ENCODE measurements around the gene STK17A. TPM values are rescaled to one million over a fixed set of nuclear protein-coding genes. Genes with fewer than 3 reads are reported as not detected.
"Not testable (repeated sequence)": the region's sequence is repeated elsewhere in the genome, so short reads cannot be mapped to it uniquely, and the experiment has no call there.

STK17A gene
- total RNA-seq, 1 donor from 2014 or later = 19.3 TPM

DNA sequence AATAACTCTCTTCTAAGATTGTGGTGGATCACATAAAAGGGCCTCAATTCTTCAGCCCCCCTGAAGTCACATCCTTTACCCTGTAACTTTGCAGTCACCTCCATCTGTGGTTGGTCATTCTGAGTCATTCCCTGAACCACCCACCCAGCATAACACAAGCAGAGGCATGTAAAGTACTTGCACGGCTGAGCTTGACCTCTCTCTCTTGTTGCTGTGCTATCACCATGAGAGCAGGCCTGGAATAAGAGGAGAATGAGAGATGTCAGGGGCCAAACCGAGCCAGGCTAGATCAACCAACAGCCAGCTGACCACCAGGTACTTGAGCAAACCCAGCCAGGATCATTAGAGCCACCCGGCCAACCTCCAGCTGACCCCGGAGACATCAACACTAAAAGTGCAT, 13.5 kb upstream of the STK17A start:
- no peak for DNase-seq

DNA sequence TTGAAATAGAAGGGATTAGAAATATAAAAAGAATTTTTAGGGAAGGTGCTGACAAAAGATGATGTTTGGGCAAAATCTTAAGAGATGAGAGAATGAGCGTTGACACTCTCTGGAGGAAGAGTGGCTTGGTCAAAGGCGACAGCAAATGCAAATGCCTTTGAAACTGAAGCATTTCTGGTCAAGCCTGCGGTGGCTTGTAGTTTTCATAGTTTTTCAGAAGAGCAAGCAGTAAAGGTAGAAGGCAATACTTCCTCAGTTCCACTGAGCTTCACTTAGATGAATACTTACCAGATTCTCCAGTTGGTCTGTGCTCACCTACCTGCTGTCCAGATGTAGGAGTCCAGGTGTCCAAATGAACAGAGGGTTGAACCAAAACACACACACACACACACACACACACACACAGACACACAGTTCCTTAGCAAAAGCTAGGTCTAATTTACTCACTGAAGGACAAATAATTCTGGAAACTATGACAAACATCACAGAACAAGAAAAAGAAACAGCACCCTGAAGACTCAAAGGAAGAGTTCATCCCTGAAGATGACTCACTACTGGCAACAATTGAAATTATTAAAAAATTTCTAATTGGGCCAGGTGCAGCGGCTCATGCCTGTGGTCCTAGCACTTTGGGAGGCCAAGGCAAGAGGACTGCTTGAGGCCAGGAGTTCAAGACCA, 12.1 kb upstream of the STK17A start:
- no peak for DNase-seq

DNA sequence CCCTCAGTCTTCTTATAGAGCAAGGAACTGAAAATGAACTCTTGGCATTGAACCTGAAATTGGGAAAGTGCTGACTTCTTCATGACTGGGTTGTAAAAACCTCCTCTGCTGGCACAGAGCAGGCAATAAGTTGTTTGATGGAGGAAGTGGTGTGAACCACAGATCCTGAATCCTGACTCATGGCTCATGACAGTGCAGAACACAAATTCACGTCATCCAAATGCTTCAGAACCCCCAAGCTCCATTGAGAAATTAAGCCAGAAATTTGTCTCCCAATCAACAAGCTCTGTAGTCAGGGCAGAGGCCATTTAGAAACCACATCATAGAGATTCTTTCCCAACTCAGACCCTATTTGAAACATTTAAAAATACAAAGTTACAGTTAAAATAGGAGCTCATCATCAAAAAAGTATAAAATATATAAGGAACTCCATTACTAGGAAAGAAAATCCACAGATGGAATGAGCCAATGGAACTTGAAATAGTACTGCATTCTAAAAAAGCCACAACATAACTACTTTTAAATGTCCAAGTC, 10.3 kb upstream of the STK17A start:
- DNase-seq = no peak

DNA sequence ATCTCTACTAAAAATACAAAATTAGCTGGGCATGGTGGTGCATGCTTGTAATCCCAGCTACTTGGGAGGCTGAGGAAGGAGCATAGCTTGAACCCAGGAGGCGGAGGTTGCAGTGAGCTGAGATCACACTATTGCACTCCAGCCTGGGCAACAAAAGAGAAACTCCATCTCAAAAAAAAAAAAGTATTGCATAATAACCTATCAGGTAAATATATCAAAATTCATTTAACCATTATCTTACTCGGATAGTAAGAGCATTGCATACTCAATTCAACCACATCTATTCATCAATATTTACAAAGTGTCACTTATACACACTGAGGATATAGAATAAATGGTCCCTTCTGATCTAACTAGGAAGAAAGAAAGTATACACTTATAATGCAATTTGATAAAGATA, 9.1 kb upstream of the STK17A start:
- DNase-seq = not testable (repeated sequence)

DNA sequence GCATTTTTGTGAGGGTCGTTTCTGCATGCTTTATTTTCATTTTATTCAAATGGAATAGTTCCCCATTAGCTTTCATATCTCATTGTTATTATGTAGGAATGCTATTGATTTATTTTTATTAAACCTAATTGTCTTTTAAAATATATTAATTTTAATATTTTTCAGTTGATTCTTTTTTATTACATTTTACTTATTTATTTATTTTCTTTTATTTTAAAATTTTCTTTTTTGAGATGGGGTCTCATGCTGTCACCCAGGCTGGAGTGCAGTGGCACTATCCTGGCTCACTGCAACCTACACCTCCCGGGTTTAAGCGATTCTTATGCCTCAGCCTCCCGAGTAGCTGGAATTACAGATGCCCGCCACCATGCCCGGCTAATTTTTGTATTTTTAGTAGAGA, 7.4 kb upstream of the STK17A start:
- DNase-seq = no peak

DNA sequence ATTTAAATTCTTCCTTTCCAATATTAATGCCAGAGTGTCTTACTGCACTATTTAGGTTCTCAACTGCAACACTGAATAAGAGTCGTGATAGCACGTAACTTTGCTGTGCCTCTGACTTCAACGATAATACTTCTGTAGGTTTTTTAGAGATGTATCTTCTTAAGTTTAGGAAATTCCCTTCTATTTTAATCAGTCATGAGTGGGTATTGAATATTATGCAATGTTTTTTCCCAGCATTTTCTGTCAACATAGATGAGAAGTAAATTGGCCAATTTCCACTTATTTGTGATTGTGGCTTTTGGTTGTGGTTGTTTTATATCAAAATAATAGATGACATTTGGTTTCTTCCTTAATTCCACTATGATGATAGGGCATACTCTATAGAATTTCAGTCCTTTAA, 6.7 kb upstream of the STK17A start:
- no peak for DNase-seq

DNA sequence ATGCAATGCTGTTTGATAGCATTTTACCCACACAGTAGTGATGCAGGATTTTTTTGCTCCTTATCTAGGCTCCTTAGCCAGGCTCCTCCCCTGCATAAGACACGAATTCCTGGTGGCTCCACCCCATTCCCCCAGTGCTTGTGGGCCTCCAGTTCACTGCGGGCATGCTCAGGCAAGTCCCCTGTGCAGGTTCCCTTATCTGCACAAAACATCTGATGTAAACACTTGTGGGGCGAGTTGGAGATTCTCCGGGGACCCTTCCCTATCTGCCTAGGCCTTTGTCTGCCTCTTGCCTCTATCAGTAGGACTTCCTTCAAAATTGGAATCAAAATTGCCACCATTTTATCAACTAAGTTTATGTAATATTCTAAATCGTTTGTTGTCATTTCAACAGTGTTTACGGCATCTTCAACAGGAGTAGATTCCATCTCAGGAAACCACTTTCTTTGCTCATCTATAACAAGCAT, 5.4 kb upstream of the STK17A start:
- DNase-seq = no peak

DNA sequence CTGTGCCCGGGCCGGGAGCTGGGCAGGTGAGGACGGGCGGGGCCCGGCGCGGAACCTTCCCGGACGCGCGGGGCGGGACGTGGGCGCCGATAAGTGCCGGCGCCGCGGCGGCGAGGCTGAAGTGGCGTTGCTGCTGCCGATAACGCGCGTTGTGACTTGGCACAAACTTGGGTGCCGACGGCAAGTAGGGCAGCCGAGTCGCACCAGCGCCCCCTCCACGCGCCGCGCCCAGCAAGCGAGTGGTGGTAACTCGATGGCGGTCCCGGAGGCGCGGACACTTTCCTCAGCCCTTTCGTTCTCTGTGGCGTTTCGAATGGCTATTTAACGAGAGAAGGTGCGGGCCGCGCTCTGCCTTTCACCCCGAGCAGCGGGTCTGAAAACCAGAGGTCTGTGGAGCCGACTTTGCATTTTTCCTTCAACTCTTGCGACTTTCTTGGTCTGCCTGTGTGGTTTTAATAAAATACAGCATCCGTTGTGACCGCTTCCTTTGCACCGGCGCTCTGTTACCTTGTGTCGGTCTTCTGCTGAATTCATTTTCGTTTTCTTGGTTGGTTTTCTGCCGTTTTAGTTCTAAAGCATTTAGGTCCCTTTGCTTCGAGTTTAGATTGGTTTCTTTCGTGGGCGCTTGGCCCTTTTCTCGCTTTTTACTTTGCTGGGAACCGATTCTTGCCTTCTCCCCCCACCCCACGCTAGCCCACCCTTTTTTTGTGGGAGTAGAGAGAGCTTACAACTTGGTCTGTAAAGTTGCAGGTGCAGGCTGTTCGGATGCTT, 701 bp downstream of the STK17A start:
- no peak for DNase-seq

DNA sequence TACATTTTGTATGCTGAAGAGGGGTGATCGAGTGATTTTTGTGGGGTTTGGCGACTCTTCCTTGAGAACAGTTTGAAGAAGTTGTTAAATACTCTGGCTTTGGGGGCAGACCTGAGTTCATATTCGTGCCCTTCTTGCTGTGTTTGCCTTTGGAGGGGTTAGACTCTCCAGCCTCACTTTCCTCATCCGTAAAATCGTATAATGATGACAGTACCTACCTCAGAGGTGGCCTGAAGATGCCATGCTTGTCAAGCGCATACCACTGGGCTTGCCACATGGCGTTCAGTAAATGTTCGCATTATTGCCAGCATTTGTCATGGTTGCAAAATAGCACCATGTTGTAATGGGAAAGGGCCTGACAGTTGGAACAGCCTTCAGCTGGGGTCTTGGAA, 1.3 kb downstream of the STK17A start:
- DNase-seq = no peak

DNA sequence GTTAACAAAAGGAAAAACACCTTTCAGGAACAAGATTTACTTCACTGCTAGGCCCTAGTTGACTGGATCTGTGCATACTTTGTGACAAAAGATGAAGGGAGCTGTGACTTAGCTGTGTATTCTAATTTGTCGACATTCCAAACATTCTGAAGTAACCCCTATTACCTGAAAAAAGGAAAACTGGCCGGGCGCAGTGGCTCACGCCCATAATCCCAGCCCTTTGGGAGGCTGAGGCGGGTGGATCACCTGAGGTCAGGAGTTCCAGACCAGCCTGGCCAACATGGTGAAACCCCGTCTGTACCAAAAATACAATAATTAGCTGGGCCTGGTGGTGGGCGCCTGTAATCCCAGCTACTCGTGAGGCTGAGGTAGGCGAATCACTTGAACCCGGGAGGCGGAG, 1.8 kb downstream of the STK17A start:
- DNase-seq = not testable (repeated sequence)

DNA sequence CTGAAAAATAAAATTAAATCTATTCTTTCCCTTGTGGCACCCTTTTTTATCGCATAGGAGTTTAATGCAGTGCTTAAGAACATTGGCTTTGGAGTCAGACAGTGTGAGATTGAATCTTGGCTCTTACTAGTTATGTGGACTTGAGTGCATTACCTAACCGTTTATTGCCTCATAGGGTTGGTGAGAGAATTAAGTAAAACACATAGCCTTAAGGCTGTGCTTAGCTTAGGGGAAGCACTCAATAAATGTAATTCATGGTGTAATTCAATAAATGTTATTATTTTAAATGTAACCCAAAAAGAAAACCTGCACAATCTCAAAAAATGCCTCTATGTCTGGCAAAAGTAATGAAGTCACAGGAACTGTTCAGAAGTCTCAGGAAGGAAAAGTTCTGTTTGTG, 2.7 kb downstream of the STK17A start:
- no peak for DNase-seq

DNA sequence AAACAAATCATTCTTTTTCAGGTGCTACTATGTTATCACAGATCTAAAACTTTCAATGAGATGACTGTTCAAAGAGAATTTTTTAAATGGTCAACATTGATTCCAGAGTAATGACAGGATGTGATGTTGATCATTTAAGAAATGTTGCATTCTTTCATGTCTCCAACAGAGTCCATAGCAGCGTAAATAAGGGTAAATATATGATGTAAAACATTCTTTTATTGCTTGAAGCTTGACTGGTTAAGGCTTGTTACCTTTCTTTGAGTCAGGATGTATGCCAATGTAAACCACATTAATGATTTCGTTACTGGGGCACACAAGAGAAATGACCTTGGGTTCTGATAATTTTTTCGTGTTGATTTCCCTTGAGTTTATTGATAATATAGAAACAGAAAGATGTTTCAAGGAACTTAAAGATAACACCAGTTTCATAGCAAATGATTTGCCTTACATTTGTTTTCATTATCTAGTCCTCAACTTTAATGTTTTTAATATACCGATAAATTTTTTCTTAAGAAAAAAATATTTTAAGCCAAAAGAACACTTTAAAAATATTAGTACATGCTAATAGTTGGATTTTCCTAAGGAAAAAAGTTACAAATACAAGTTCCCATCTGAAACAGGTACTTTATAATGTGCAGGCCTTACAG, 3.5 kb downstream of the STK17A start:
- no peak for DNase-seq

DNA sequence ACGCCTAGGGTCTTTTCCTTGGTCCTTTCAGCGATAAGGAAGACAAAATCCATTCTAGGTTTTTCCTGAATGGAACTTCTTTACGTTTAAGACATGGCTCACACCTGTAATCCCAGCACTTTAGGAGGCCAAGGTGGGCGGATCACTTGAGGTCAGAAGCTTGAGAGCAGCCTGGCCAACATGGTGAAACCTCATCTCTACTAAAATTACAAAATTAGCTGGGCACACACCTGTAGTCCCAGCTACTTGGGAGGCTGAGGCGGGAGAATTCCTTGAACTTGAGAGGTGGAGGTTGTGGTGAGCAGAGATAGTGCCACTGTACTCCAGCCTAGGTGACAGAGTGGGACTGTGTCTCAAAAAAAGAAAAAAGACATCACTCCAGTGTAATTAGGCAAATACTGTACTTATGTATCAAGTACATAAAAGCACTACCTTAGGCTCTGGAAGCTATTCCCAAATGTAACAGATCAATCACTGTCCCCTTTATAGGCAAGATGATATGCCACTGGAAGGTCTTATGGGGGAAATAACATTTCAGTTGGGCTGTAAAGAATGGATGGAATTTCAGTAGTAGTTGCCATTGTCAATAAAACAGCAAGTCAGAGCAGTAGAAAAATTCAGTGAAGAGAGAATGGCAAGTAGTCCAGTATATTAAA, 5.7 kb downstream of the STK17A start:
- no peak for DNase-seq

DNA sequence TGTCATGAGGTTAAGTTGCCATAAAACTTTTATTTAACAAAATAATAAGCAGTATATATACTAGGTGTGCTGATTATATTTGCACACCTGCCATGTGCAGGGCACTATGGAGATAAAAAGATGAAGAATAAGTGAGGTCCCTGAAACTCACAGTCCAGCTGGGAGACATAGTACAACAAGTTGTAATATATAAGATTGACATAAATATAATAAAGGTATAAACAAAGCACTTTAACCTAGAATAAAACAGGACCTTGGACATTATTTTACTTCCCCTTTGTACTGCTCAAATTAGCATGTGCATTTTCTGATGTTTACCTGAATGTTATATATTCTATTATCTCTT, 6.2 kb downstream of the STK17A start:
- DNase-seq = no peak

DNA sequence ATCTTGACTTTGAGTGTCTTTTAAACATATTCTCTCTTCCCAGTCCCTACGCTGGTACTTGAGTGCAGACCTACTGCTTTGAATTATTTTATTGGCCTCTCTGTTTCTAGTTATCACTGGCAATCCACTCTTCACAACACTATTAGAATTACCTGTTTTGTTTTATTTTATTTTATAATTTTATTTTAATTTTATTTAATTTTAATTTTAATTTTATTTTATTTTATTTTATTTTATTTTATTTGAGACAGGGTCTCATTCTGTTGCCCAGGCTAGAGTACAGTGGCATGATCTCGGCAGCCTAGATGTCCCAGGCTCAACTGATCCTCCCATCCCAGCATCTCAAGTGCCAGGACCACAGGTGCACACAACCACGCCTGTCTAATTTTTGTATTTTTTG, 6.8 kb downstream of the STK17A start:
- DNase-seq = no peak

DNA sequence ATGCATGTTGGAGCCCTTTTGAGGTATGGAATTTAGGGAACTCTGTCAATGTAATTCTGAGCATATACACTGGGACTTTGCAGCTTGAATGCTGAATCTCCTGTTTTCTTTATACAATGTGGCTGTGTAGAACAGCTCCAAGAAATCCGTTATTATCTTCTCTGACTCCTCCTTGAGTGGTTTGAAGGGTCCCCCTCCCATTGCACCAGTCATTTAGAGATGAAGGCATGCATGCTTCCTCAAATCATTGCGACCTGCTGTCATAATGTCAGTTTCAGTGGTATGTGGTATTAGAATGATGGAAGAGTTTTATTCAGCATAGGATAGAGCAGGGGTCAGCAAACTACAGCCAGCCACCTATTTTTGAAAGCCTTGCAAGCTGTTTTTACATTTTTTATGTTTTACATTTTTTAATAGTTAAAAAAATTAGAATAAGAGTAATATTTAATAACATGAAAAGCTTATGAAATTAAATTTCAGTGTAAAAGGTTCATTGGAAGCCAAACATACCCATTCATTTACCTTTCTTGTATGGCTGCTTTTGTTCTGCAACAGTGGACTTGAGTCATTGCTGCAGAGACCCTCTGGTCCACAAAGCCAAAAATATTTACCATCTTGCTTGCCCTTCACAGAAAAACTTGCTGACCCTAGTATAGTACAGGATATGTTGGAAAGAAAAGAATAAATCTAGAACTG, 8.1 kb downstream of the STK17A start:
- DNase-seq = no peak

DNA sequence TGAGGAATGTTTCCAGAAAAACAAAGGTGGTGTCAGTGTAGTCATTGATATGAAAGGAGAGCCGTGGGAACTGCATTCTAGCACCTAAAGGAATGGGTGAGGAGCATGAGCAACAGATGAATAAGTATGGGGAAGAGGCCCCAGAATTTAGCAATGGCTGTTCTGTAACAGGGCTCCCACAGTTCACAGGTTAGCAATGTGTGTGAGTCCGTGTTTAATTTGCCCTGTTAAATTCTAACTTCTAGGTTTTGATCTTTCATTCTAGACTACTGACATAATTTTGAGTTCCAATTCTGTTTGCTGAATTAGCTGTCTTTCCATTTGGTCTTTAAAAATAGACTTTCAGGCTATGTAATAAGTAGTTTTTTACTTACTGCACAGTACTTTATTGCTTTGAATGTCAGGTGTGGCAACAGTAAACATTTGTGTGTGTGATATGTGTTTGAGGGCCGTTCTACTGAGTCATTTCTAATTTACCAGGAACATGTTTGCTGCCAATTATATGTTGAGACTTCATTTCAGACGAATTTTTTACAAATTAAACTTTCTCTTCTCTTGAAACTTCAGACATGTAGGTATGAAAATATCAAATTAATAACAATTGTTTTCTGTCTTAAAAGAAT, 8.8 kb downstream of the STK17A start:
- DNase-seq = no peak

DNA sequence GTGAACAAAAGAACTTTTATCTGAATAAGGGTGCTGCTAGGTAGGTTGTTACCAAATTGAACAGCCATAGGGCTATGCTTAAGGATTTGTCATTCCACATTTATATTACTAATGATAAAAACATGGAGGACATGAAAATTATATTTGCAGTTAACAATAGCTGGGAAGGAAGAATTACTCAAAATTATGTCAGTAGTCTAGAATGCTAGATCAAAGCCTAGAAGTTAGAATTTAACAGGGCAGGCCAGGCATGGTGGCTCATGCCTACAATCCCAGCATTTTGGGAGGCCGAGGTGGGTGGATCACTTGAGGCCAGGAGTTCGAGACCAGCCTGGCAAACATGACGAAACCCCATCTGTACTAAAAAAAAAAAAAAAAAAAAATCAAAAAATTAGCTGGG, 9.4 kb downstream of the STK17A start:
- no peak for DNase-seq

DNA sequence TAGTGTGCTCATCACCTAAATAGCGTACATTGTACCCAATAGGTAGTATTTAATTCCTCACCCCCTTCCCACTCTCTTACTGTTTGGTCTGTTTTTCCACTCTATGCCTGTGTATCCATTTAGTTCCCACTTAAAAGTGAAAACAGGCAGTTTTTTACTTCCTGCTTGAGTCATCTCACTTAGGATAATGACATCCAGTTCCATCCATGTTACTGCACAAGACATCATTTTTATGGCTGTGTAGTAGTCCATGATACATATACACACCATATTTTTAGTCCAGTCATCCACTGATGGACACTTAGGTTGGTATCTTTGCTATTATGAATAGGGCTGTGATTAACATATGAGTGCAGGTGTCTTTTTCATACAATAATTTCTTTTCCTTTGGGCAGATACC, 10.1 kb downstream of the STK17A start:
- DNase-seq = no peak

DNA sequence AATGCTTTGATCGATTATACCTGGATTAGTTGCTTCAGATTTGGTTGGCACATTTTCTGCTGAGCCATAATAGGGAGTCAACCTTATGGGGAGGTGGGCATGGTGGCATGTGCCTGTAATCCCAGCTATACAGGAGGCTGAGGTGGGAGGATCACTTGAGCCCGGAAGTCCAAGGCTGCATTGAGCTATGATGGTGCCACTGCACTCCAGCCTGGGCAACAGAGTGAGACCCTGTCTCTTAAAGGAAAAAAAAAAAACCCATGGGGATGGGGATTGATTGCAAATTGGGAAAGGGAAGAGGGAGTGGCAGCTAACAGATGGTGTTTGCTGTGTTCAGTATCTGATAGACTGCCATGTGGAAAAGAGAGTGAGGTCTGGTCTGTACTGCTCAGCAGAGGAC, 11.1 kb downstream of the STK17A start:
- no peak for DNase-seq

DNA sequence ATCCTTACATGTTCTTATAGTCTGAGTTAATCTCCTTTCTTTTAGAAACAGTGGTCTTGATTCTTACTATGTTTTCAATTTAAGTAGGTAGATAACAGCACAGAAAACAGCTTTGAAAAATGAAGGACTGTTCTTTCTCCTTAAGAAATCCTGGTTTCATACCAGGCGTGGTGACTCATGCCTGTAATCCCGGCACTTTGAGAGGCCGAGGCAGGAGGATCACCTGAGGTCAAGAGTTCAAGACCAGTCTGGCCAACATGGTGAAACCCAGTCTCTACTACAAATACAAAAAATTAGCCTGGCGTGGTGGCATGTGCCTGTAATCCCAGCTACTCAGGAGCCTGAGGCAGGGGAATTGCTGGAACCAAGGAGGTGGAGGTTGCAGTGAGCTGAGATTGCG, 13.5 kb downstream of the STK17A start:
- not testable (repeated sequence) for DNase-seq

DNA sequence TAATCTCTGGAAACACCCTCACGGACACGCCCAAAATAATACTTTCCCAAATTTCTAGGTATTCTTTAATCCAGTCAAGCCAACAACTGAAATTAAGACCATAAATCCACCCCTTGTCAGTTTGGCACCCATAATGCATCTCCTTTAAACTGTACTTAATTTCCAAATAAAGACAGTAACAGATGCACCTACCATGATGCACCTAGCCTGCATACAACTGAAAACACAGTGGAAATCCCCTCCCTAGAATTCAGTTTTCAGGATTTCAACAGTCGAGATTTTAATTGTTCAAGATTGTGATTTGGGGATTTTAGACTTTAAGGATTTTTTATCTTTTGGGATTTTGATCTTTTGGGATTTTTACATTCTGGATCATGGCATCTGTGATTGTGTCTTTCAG, 17.1 kb downstream of the STK17A start:
- DNase-seq = no peak
